GM19452 (cell line): ENCODE results near the gene RNU1-1.
"Not testable (repeated sequence)": the region's sequence is repeated elsewhere in the genome, so short reads cannot be mapped to it uniquely, and the experiment has no call there.

Experiments
- ATAC-seq: cut with Tn5 transposase; IDR thresholded peaks from one replicate; pipeline ENCODE4 v1.9.1; 2021; ENCODE audit not compliant: unreplicated experiment

Gene RNU1-1

GRCh38 chr1:16514107-16515055 is at the start of gene RNU1-1:
RNU1-1 (minus strand) TSS chr1:16514285.
- ATAC-seq = not testable (repeated sequence)

DNA sequence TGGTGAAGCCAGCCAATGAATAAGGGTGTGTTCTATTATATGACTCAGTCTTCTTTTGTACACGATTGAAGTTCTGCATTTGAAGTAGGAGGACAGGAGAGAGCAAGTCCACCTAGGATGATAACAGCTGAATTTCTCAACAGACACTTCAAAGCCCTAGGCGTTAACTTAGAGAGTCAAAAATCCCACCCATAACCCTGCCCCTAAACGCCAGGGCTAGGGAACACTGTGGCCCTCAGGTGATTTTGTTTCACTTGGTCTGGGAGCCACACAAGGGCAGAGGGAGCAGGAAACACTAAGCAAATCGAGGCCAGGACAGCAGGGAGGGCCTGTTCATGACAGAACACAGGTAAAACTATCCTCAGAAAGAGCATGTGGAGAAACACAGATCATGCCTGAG is 47.0 kb upstream of the RNU1-1 start:
- ATAC-seq = not testable (repeated sequence)

- not testable (repeated sequence) for ATAC-seq
Measured at GRCh38 chr1:16560498-16560897, 46.4 kb upstream of the RNU1-1 start.

GRCh38 chr1:16559688-16560087 is 45.6 kb upstream of the RNU1-1 start:
- ATAC-seq = not testable (repeated sequence)

- ATAC-seq = not testable (repeated sequence)
Measured at GRCh38 chr1:16557034-16557433, 42.9 kb upstream of the RNU1-1 start.

DNA sequence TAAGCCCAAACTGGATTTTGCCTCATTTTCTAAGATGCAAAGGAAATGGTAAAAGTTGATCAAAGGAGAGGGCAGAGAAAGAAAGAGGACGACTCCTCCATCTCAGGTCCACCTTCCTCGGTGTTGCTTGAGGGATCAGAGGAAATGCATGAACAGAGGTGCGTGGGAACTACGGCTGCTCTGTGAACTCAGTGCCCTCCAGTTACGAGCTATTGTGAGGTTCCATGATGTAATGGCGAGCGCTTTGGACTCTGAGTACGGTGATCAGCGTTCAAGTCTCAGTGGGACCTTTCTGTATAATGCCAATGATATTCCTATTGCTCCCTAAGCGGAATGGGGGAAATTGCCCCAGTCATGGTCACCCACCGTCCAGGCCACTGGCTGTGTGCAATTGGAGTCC is 39.2 kb upstream of the RNU1-1 start:
- not testable (repeated sequence) for ATAC-seq

- not testable (repeated sequence) for ATAC-seq
Measured at GRCh38 chr1:16550212-16550918, 36.3 kb upstream of the RNU1-1 start.

GRCh38 chr1:16549545-16549944 is 35.5 kb upstream of the RNU1-1 start:
- not testable (repeated sequence) for ATAC-seq

- not testable (repeated sequence) for ATAC-seq
Measured at GRCh38 chr1:16547502-16548241, 33.6 kb upstream of the RNU1-1 start.

- ATAC-seq = not testable (repeated sequence)
Measured at GRCh38 chr1:16545682-16546095, 31.6 kb upstream of the RNU1-1 start.

GRCh38 chr1:16540421-16540893 is 26.4 kb upstream of the RNU1-1 start:
- ATAC-seq = not testable (repeated sequence)

GRCh38 chr1:16537528-16537927 is 23.4 kb upstream of the RNU1-1 start:
- not testable (repeated sequence) for ATAC-seq

DNA sequence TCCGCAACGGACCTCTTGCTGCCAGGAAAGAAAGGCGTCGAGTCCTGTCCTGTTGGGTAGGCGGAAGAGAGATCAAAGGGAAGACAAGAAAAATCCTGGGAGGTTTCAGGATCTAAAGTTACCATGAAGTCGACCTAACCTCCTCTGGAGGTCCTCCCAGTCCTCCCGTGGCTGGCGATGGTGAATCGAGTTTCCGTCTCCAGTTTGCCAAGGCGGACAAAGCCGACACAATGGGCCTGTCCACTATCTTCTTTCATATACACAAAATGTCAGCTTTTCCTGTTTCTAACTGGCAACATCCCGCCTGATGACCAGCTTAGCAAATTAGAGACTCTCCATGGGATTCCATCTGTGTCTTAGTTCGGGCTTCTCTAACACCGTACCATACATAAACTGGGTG is 22.7 kb upstream of the RNU1-1 start:
- ATAC-seq = not testable (repeated sequence)

DNA sequence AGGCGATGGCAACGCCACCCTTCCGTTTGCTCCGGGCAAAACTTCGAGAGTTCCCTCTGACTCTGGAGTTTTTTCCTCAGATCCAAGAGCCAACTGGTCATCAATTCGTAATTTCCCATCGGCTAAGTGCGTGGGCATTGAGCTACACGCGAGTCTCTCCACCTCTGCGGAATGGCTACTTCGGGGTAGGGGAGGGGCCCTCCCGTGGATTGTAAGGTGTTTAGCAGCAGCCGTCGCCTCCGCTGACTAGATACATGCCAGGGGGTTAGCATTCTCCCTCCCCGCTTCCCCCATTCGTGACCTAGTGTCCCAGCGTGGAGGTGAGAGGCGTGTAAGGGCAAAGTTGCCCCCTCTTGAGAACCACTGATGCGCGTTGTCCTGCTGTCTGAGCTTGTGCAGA is 21.8 kb upstream of the RNU1-1 start:
- not testable (repeated sequence) for ATAC-seq

GRCh38 chr1:16535487-16535886 is 21.4 kb upstream of the RNU1-1 start:
- ATAC-seq = not testable (repeated sequence)

GRCh38 chr1:16534829-16535456 is 20.9 kb upstream of the RNU1-1 start:
- ATAC-seq = not testable (repeated sequence)

DNA sequence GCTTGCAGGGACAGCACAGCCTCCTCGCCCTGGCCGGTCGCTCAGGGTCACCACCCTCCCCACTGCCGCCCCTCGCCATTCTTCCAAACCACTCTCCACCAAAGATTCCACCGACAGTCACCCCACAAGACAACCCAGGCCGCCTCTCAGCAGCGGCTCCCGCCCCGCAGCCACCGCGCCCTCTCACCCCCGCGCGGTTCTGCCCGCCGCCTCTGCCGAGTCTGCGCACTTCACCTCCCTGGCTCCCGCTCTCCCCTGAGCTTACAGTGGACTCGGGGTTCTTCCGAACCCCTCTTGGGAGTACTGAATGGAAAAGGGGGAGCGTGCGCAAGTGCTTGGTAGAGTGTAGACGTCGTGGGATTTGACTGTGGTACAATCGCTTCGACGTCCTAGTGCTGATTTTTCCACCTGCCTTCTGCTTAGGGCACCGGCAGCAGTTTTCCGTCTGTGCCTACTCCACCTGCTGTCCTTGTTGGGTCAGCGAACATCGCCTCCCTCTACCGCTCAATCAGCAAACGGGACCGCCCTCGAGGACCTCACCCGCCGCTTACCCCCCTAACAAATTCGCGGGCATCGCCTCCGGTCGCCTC is 20.2 kb upstream of the RNU1-1 start:
- ATAC-seq = not testable (repeated sequence)

- not testable (repeated sequence) for ATAC-seq
Measured at GRCh38 chr1:16532235-16532991, 18.3 kb upstream of the RNU1-1 start.

DNA sequence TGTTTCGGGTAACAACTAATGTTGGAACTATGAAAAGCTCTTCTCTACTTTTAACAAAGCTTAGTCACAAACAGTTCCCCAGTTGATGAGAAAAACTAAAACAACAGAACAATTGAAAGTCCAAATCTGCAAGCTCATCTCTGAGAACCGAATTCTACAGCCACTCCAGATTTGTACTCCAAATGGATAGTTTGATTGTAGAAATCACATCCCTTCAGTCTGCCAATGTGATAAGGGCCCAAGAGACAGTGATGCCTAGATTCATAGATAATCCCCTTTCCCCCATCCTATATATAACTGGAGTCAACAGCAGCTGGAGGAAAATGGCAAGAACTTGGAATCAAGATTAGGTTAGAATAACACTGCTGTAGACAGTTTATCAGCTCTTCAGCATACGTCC is 14.3 kb upstream of the RNU1-1 start:
- not testable (repeated sequence) for ATAC-seq
